Measurements from ENCODE around the gene OR51B5.
"Not testable (repeated sequence)": the region's sequence is repeated elsewhere in the genome, so short reads cannot be mapped to it uniquely, and the experiment has no call there.

The OR51B5 gene

GRCh38 chr11:5343474-5344335, at the start of gene OR51B5:
TSS of gene OR51B5 (minus strand) at chr11:5343524. CDS start at chr11:5343524, 0 bp downstream.
- no peak for DNase-seq

GRCh38 chr11:5390210-5390609, 46.9 kb upstream of the OR51B5 start:
- DNase-seq = no peak

GRCh38 chr11:5384335-5384734, 41.0 kb upstream of the OR51B5 start:
- DNase-seq = no peak

GRCh38 chr11:5383576-5383975, 40.3 kb upstream of the OR51B5 start, which contains the start of gene OR51M1:
TSS of gene OR51M1 (plus strand) at chr11:5383812. CDS start at chr11:5389399, 5,587 bp downstream.
- DNase-seq = no peak

- DNase-seq = no peak
These were observed 37.5 kb upstream of the OR51B5 start for GRCh38 chr11:5380740-5381342.

GRCh38 chr11:5369789-5370188, 26.5 kb upstream of the OR51B5 start:
- DNase-seq = no peak

- DNase-seq = no peak
These were observed 25.2 kb upstream of the OR51B5 start for GRCh38 chr11:5368502-5369043.

- DNase-seq = no peak
These were observed 24.2 kb upstream of the OR51B5 start for GRCh38 chr11:5367448-5368074.

- no peak for DNase-seq
These were observed 23.5 kb upstream of the OR51B5 start for GRCh38 chr11:5366856-5367255.

- DNase-seq = not testable (repeated sequence)
These were observed 23.0 kb upstream of the OR51B5 start for GRCh38 chr11:5366365-5366764.

- DNase-seq = no peak
These were observed 20.9 kb upstream of the OR51B5 start for GRCh38 chr11:5364214-5364613.

- DNase-seq = no peak
These were observed 20.4 kb upstream of the OR51B5 start for GRCh38 chr11:5363679-5364078.

GRCh38 chr11:5362017-5362625, 18.8 kb upstream of the OR51B5 start:
- no peak for DNase-seq

- not testable (repeated sequence) for DNase-seq
These were observed 12.7 kb upstream of the OR51B5 start for GRCh38 chr11:5356031-5356430.

- DNase-seq = no peak
These were observed 7.9 kb upstream of the OR51B5 start, which contains the start of gene OR51B6 for GRCh38 chr11:5351208-5351607. TSS of gene OR51B6 (plus strand) at chr11:5351508. CDS start at chr11:5351508, 0 bp downstream.

- no peak for DNase-seq
These were observed 6.2 kb upstream of the OR51B5 start for GRCh38 chr11:5349550-5349949.

- no peak for DNase-seq
These were observed 5.3 kb upstream of the OR51B5 start for GRCh38 chr11:5348551-5349194.

GRCh38 chr11:5345831-5346230, 2.5 kb upstream of the OR51B5 start:
- DNase-seq = no peak

GRCh38 chr11:5339771-5340322, 3.5 kb downstream of the OR51B5 start:
- no peak for DNase-seq

GRCh38 chr11:5337253-5337652, 6.1 kb downstream of the OR51B5 start:
- not testable (repeated sequence) for DNase-seq

GRCh38 chr11:5336331-5336730, 7.0 kb downstream of the OR51B5 start:
- DNase-seq = no peak

GRCh38 chr11:5335170-5335569, 8.2 kb downstream of the OR51B5 start:
- no peak for DNase-seq

Measured in NCI-H1436 treated with DMSO at 0.1 percent for 48 hours (cell line).